Fibroblast of the conjunctiva (primary cell): ENCODE measurements around the gene KRT79.

Source experiments
- DNase-seq: peaks from one replicate; pipeline ENCODE4 v3.0.0-alpha.2; 2010; ENCODE audit warnings: low read depth

KRT79 gene

GRCh38 chr12:52771505-52771904 is 62.6 kb downstream of the KRT79 start:
- no peak for DNase-seq
